Mesodermal cell (in vitro differentiated cells): ENCODE data around the gene LCP2. TPM values are rescaled to one million over a fixed set of nuclear protein-coding genes. Genes with fewer than 3 reads are reported as not detected.
A peak's percentile ranks its signal among the peaks of the same experiment; 100 is the strongest.

Experiments
- H3K27ac ChIP-seq: 2 replicates; pipeline ENCODE4 v1.7.0; 2013; ENCODE audit warnings: mild to moderate bottlenecking, low read depth, low read length, moderate library complexity; ENCODE audit not compliant: severe bottlenecking
- H3K36me3 ChIP-seq: 2 replicates; pipeline ENCODE4 v1.7.1; 2013; ENCODE audit warnings: mild to moderate bottlenecking, low read length, moderate library complexity; ENCODE audit not compliant: control insufficient read depth, insufficient read depth
- H3K4me1 ChIP-seq: one replicate; pipeline ENCODE4 v1.7.1; 2013; ENCODE audit warnings: mild to moderate bottlenecking, low read length; ENCODE audit not compliant: insufficient read depth, control insufficient read depth, poor library complexity, severe bottlenecking
- H3K4me3 ChIP-seq: 2 replicates; pipeline ENCODE4 v1.7.0; 2013; ENCODE audit warnings: low read length, control low read depth, mild to moderate bottlenecking; ENCODE audit not compliant: insufficient read depth, poor library complexity, severe bottlenecking; ENCODE audit errors: extremely low read depth
- H3K9me3 ChIP-seq: 2 replicates; pipeline ENCODE4 v1.7.1; 2013; ENCODE audit warnings: mild to moderate bottlenecking, low read length, moderate library complexity; ENCODE audit not compliant: control insufficient read depth
- WGBS, 2 experiments: methylation state at CpG; one replicate each; pipeline ENCODE4 v1.1.5; 2013; ENCODE audit warnings: missing lambda C conversion rate in 2 of 2; ENCODE audit not compliant: insufficient coverage in 2 of 2; 5-methylcytosine and 5-hydroxymethylcytosine counted together
- polyA plus RNA-seq, 2 experiments: library from polyadenylated mRNA; stranded (reverse); fragments of 50-300 nt; gene quantifications; one replicate each; pipeline ENCODE4 v1.2.3, GENCODE V29; 2013

The LCP2 gene
- 8.5 TPM for polyA plus RNA-seq (2013, experiment 1 of 2)
- polyA plus RNA-seq (2013, experiment 2 of 2), result 5.9 TPM

DNA sequence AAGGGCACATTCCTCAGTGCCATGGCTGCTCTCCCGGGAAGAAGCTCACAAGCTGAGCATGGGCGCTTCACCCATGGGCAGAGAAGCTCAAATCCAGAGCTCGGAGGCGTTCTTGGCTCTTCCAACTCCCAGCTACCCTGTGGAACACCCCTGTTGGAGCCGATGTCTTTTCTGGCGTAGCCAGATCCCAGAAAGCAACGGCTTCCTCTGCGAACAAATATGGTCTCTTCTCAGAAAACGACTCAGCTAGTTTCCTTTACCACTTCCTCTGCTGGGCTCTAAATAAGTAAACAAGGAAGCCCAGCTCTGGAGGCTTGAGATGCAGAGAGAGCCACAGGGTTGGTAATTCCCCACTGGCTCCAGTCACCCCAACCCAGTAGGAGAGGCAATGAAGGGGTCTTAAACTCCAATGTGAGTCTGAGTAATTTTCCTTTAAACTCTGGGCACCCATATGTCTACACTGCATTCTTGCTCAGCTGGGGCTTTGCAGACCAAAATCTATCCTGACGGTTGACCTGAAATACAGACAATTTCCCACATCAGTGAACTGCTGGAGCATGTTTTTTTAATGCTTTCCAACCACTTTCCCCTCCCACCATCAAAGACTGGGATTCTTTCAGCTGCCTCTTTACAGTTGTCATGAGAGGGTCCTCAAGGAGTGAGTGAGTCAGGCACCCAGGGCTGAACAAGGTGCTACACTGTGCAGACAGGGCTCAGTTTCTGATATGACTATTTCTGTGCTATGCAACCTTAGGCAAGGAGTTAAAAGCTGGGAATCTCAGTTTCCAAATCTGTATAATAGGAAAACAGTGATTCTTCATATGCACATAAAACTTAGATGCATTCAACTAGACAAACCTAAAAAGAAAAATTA lies at the start of gene LCP2:
Gene LCP2, minus strand, starts transcription at position 189 of the 874 bp plus-strand sequence. Its CDS starts 166 bp downstream, at position 23.
- H3K27ac ChIP-seq, result peak within 1 kb of the TSS; percentile 59
- peak within 1 kb of the TSS; percentile 16 for H3K4me3 ChIP-seq
- WGBS, 2 experiments, result 89 to 91% methylated on average over 9 to 10 of the region's 10 CpGs
- H3K4me1 ChIP-seq, result peaks cover 12% of the 10 kb centered on the region
- no peaks in the 10 kb centered on the region for H3K36me3 ChIP-seq
- no peaks in the 10 kb centered on the region for H3K9me3 ChIP-seq

DNA sequence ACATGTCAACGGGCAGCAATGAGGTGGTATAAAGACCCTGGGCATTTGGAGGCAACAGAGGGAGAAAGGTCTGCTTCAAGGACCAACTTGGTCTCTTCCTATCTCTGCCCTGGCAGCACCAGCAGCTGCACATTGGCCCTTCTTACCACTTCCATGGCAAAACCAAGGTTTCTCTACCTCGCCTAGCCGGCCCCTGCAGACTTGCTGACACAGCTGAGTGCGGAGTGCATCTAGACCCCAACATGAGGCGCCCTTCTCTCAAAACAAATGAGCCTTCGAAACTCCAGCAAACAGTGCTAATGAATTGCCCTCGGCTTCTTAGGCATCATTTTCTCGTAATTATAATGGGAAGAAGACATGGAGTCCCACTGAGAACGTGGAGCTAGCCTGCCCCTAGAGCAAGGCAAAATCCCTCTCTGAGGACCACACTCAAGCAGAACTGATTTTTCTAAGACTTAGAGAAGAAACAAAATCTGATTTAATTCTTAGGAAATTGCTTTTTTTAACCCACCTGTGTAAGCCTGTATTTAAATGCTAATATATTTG lies 49.5 kb upstream of the LCP2 start:
- 83 to 89% methylated on average over 8 to 9 of the region's 9 CpGs for whole genome bisulfite sequencing, 2 experiments
- Histone ChIP-seq H3K9me3 (no peaks in the 10 kb centered on the region), H3K4me3 (no peak overlapping the region), H3K4me1 (no peaks in the 10 kb centered on the region), H3K36me3 (no peaks in the 10 kb centered on the region), H3K27ac (no peak overlapping the region)

DNA sequence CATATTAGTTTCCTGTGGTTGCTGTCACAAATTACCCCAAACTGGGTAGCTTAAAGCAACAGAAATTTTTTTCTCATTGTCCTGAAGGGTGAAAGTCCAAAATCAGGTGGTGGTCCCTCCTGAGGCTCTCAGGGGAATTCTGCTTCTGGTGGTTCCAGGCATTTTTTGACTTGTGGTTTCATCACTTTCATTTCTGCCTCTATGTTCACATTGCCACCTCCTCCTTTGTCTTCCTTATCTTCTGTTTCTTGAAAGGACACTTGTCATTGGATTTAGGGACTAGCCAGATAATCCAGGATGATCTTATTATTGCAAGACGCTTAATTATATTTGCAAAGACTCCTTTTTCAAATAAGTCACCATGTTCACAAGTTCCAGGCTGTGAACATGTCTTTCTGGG lies 48.4 kb upstream of the LCP2 start:
- Histone ChIP-seq H3K36me3 (no peaks in the 10 kb centered on the region), H3K4me1 (no peaks in the 10 kb centered on the region), H3K9me3 (no peaks in the 10 kb centered on the region), H3K27ac (no peak overlapping the region), H3K4me3 (no peak overlapping the region)
- WGBS, 2 experiments, result 83 to 100% methylated on average over 1 of the region's 1 CpG

DNA sequence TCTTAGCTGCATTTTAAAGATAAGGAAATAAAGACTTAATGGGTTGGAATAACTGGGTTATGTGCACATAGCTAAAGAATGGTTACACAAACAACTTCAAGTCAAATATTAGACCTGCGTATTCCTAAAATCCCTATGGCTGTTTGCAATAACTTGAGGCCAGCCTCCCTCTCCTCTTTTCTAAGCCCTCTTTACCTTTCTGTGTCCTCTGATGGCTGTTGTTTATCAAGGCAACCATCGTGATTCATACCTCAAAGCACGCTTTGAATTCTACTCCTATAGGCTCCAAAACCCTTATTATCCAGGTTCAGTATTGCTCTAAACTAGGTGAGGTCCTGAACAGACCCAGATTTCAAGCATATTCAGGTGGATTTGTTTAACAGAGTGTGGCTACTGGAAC lies 45.6 kb upstream of the LCP2 start:
- H3K4me1 ChIP-seq, result no peaks in the 10 kb centered on the region
- H3K27ac ChIP-seq, result no peak overlapping the region
- 90 to 100% methylated on average over 1 to 3 of the region's 3 CpGs for WGBS, 2 experiments
- no peak overlapping the region for H3K4me3 ChIP-seq
- no peaks in the 10 kb centered on the region for H3K9me3 ChIP-seq
- no peaks in the 10 kb centered on the region for H3K36me3 ChIP-seq

DNA sequence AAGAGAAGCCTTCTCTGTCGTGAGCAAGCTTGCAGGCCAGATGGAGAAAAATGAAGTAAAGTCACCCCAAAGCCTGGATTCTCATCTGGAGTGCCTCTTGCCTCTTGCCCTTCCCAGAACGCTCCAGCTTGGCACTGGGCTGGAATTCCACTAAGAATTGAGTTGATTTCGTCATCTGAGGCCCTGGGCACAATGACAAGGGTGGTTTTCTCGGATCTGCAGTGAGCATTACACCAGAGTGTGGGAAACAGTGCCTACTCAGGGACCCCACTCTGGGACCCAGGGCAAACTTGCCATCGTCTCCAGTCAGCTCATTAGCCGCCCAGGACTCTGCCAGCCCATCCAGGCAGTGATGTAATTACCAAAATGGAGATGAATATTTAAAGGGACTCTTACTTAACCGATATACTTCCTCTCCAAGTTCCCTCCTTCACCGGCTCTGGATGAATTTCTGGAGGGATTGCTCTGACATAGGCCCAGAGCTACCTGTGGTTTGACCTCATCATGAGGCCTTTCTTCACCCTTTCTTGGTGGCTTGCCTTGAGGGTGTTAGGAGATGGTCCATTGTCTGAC lies 44.7 kb upstream of the LCP2 start:
- H3K27ac ChIP-seq, result no peak overlapping the region
- no peaks in the 10 kb centered on the region for H3K4me1 ChIP-seq
- no peak overlapping the region for H3K4me3 ChIP-seq
- H3K36me3 ChIP-seq, result no peaks in the 10 kb centered on the region
- no peaks in the 10 kb centered on the region for H3K9me3 ChIP-seq
- WGBS, 2 experiments, result 88% methylated on average over 5 of the region's 8 CpGs

DNA sequence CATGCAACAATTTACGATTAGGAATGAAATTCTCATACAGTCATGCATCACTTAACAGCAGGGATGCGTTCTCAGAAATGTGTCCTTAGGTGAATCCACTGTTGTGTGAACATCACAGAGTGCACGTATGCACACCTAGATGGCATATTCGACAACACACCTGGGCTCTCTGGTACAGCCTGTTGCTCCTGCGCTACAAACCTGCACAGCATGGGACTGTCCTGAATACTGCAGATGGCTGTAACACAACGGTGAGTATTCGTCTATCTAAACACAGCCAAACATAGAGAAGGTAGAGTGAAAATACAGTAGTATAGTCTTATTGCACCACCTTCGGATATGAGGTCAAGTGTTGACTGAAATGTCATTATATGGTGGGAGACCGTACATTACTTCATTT lies 44.0 kb upstream of the LCP2 start:
- 96 to 99% methylated on average over 5 of the region's 9 CpGs for WGBS, 2 experiments
- H3K9me3 ChIP-seq, result no peaks in the 10 kb centered on the region
- no peak overlapping the region for H3K27ac ChIP-seq
- H3K4me3 ChIP-seq, result no peak overlapping the region
- no peaks in the 10 kb centered on the region for H3K4me1 ChIP-seq
- no peaks in the 10 kb centered on the region for H3K36me3 ChIP-seq

DNA sequence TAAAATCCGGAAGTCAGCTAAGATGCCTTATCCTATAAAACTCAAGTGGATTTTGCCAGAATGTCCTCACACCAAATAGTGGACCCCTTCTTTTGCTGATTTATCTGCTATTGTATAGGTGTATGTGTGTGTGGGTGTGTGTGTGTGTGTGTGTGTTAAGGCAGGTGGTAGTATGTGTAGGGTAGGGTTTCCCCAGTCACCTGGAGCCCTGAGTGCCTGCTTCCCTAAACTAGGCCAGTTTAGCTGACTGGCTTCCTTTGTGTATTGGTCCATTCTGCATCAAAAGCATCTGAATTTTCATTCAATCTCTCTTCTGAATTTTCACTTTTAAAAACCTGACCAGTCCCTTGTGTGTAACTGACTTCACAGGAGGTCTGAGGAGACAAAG lies 42.2 kb upstream of the LCP2 start:
- Histone ChIP-seq H3K36me3 (no peaks in the 10 kb centered on the region), H3K9me3 (no peaks in the 10 kb centered on the region), H3K4me1 (no peaks in the 10 kb centered on the region), H3K4me3 (no peak overlapping the region), H3K27ac (no peak overlapping the region)
- 100% methylated on average over 1 of the region's 1 CpG; no CpG with 5 or more reads in 1 of the 2 experiments for WGBS, 2 experiments

DNA sequence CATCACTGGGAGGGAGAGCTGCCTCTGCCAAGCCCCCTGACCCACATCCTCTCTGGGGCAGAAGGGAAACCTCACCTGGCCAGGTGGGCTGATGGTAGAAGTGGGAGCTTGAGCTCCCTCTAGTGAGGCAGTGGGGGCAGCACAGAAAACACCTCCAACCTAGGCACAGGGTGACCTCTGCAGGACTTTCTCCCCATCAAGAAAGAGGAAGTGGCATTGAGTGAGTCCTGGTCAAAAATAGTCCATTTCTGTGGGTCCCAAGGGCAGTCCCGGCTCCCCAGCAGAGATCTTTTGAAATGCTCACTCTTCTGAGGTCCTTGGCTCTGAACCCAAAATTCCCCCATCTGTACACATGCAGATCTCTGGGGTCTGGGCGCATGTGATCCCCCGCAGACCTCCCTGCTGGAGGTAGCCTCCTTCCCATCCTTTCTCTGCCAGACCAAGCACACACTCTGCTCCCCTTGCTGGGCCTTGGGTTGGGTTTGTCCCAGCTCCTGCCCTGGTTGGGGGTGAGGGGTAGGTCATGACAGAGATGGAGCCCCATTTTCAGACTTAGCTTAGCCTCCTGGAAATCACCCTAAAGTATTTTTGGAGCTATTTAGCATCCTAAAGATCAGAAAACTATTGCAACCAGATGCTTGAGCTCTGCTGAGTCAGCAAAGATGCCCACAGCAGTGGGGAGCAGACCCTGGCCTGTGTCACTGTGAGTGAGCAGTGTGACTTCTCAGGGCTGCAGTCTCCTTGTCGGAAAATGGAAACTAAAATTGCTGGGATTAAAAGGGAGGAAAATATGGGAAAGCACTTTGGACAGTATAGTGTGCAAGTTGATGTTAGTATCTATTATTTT lies 41.6 kb upstream of the LCP2 start:
- Histone ChIP-seq H3K36me3 (no peaks in the 10 kb centered on the region), H3K27ac (no peak overlapping the region), H3K4me1 (no peaks in the 10 kb centered on the region), H3K9me3 (no peaks in the 10 kb centered on the region), H3K4me3 (no peak overlapping the region)
- 83 to 91% methylated on average over 2 to 4 of the region's 4 CpGs for WGBS, 2 experiments

DNA sequence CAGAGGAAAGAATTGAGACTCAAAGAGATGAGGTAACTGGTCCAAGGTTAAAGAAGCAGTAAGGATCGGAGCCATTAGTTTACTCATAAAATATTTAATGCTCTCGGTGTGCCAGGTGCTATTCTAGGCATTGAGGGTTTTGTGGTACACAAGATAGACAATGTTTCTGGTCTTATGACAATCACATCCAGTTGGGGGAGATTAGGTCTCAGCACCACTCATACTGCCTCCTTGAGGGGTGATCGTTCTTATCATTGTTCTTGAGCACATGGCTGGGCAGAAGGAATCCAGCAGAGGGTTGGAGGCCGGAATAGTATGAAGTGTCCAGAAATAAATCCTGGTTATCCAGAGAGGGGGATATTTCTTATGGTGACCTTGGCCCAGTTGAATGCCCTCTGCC lies 40.7 kb upstream of the LCP2 start:
- Histone ChIP-seq H3K9me3 (no peaks in the 10 kb centered on the region), H3K36me3 (no peaks in the 10 kb centered on the region), H3K4me3 (no peak overlapping the region), H3K27ac (no peak overlapping the region), H3K4me1 (peaks cover 6% of the 10 kb centered on the region)
- 90% methylated on average over 2 of the region's 4 CpGs for WGBS, 2 experiments

DNA sequence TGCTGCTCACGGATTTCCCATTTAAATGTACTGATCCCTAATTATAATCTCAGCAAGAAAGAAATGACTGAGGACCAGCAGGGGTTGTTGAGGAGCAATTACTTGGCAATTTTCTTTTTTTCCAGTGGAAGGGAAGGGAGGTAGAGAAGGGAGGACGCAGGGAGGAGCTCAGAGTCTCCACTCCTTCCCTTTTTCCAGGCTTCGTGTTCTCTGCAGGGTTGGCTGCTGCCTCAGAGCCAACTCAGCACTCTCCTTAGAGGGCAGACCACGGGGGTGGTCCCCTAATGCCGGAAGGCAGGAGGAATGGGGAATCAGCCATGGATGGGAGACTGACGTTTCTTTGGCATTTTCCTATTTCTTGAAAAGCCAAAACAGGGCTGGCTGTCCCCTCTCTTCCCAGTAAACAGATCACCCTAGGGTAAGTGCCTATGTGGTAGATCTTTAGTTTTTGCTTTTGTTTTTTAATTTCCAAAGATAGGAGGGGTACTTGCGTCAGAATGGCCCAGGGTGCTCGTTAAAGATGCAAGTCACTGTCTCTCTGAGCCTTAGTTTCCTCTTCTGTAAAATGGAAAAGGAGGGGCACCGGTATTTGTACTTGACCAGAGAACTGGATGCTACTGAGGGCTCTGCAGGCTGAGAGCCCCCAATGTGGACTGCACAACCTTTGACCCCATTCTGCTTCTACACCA lies 39.6 kb upstream of the LCP2 start:
- H3K9me3 ChIP-seq, result no peaks in the 10 kb centered on the region
- 63 to 65% methylated on average over 5 to 6 of the region's 9 CpGs for WGBS, 2 experiments
- H3K27ac ChIP-seq, result no peak overlapping the region
- H3K36me3 ChIP-seq, result no peaks in the 10 kb centered on the region
- H3K4me3 ChIP-seq, result no peak overlapping the region
- H3K4me1 ChIP-seq, result peaks cover 14% of the 10 kb centered on the region
